EL (cell line): ENCODE data around the gene SERPINA10.
"Not testable (repeated sequence)": the region's sequence is repeated elsewhere in the genome, so short reads cannot be mapped to it uniquely, and the experiment has no call there.

Source experiments
- DNase-seq: peaks from one replicate; pipeline ENCODE4 v3.0.0-alpha.2; 2016

The SERPINA10 gene

DNA sequence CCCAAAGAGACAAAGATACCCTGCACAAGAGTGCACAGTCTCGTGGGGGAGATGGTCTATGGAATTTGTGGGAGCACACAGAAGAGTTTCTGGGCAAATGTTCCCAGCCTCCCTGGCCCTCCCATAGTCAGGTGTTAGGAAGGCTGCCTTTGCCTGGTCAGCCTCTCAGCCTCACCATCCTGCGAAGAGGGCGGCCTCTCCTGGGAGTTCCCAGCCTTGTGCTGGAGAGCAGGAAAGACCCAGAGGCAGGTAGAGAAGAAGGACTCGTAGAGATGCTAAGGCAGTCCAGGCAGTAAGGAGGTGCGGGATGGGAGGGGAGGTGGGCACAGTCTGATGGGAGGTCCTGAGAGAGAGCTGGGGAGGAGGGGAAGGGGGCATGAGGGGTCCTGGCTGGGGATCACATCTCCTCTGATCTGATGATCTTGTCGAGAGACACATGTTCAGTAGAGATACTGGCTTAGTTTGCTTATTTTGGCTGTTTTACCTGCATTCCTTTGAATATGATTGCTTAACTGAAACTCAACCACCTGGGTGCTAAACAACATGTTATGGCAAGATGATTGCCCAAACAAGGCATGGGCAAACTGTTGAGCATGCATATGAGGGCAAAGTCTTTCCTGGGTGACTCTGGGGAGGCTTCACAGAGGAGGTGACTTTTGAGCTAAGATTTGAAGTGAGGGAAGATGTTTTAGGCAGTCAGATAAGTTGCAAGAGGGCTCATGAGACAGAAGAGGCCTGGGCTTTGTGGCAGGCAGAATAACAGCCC, 19.6 kb upstream of the SERPINA10 start:
- no peak for DNase-seq

DNA sequence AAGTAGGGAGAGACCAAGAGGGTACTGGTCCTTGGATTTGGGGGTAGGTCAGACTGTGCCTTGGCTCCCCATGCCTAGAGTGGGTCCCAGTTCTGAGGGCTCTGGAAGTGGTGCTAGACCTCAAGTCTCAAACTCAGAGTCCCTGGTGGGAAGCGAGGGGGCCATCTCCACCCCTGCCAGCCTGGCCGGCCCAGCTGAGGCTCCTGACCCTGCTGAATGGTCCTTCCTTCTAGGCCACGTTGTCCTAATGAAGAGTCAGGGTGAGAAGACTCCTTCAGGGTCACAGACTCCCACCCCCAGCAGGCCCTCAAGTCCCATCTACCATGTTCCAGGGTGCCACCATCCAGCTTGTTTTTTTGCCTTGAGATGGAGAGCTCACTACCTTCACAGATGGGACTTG, 17.2 kb upstream of the SERPINA10 start:
- DNase-seq = no peak

DNA sequence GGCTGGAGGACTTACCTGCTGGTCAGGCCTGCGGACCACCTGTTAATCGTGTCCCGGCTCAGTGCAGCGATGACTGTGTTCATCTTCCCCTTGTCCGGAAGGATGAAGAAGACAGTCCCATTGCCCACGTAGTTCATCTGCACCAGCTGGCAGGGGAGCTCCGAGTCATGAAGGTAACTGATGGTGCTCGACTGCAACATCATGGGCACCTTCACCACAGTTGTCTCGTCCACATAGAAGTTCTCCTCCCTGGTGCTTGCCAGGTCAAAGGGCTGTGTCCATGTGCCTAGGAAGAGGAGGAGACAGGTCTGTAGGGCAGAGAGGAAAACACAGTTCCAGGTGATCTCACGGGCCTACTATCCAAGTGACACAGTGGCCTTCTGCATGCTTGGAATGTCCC, 16.7 kb upstream of the SERPINA10 start:
- no peak for DNase-seq

DNA sequence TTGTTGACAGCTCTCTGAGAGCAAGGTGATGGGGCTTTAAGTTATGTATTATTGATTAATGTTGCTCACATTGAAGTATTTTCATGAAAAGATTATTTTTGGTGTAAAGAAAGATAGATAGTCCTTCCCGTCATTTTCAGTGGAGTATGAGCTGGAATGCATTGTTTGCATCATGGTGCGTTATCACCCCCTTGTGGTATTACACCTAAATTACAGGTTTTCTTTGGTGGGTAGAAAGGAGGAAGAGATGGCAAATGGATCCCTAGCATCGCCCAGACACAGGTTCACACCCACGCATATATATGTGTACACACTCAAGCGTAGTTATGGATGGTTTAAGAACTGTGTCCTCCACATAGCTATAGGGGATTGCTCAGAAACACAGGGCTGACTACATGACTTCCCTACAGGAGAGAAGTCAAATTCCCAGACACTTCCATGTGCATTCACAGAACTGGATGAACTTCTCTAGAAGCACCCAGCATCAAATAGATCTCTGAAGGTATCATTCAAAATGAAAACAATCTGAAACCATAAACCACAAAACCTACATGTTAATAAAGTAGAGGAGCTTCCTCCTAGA, 14.4 kb upstream of the SERPINA10 start:
- DNase-seq = peak; percentile 13

DNA sequence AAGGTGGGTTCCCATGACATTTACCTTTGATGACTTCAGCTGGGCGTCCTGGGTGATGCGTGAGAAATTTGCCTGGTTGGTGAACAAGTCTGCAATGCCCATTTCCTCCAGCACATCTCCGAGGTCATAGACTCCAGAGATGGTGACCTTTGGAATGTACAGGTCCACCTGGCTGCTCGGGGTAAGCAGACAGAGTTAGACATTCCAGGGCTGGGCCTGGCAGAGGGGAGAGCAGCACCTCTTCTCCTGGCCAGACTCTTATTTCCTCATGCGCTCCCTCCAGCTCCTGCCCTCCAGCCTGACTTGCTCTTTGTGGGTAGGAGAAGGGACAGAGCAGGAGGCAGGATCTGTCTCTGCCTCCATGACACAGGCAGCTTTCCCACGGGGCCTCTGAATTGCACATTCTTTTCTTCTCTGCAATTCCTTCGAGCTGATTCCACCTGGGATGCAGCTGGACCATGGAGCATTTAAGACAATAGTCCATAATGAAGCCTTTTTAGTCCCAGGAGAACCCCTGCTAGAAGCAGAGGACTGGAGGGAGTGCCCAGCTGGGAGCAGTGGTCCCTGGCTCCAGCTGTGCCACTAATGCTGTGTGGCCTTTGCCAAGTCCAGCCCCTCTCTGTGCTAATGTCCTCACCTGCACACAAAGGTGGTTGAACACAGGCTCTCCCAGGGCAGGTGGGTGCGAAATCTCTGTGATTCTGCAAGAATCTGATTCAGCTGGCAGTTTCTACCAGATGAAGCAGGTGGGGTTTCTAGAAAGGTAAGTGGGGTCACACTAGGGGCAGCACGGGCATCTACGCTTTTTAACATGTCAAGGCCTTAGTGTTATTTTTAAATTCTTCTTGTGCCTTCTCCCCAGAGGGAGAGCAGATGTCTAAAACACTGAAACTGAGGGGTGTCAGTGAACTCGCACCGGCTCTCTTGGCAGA, 13.2 kb upstream of the SERPINA10 start:
- DNase-seq = no peak

DNA sequence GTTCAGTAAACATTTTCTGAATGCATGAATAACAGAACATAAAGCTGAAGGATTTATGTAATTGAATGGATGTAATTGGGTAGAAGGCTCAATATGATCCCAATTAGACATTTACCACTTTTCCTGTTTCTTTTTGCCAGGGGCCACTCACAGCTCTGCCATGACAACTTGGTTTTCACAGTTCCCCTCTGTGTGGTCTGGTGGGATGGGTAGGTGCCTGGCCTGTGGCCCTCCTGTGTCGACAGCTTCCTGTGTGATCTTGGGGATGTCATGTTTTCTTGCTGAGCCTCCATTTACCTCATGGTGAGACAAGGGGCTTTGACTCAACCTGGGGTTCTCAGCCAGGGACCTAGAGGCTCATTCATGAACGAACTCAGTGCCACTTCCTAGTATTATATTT, 12.6 kb upstream of the SERPINA10 start:
- DNase-seq = no peak

DNA sequence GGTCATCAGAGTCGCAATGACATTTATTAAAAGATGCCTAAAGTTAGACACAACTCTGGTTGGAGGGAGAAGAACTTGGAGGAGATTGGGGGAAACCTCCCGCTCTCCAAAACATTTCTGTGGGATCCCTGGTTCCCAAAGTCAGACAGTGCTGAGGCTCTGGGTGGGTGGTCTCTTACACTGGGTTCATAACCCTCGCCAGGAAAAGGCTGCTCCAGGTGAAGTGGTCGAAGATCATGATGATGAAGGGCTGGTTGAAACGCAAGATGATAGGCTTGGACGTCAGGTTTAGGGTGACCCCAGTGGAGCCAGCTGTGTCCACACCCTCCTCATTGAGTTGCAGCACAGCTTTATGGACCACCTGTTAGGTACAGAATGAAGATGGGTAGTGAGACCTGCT, 11.2 kb upstream of the SERPINA10 start:
- DNase-seq = no peak

DNA sequence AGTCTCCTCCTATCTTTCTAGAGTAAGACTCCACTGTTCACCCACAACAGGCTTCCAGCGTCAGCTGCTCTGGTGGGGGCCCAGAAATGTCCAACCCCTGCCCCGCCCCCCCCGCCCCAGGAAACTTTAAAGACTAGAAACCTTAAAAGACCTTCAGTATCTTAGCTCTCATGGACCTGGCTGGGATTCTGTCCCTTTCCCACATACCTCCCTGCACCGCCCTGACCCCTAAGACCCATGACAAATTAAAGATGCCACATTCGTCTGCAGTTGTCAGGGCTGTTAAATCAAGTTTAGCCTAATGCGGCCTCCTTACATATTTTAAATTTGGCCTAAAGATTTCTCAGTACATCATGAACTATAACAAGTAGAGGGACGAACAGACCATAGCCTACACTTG, 10.0 kb upstream of the SERPINA10 start:
- no peak for DNase-seq

DNA sequence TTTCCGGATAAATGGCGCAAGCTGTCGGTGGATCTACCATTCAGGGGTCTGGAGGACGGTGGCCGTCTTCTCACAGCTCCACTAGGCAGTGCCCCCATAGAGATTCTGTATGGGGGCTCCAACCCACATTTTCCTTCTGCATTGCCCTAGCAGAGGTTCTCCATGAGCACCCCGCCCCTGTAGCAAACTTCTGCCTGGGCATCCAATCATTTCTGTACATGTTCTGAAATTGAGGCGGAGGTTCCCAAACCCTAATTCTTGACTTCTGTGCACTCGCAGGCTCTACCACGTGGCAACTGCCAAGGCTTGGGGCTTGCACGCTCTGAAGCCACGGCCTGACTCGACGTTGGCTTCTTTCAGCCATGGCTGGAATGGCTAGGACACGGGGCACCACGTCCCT, 5.1 kb upstream of the SERPINA10 start:
- no peak for DNase-seq

DNA sequence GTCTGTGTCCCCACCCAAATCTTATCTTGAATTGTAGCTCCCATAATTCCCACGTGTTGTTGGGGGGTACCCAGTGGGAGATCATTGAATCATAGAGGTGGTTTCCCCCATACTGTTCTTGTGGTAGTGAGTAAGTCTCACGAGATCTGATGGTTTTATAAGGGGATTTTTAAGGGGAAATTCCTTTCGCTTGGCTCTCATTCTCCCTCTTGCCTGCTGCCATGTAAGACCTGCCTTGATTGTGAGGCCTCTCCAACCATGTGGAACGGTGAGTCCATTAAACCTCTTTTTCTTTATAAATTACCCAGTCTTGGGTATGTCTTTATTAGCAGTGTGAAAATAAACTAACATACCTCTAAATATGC, 3.1 kb upstream of the SERPINA10 start:
- DNase-seq = not testable (repeated sequence)

DNA sequence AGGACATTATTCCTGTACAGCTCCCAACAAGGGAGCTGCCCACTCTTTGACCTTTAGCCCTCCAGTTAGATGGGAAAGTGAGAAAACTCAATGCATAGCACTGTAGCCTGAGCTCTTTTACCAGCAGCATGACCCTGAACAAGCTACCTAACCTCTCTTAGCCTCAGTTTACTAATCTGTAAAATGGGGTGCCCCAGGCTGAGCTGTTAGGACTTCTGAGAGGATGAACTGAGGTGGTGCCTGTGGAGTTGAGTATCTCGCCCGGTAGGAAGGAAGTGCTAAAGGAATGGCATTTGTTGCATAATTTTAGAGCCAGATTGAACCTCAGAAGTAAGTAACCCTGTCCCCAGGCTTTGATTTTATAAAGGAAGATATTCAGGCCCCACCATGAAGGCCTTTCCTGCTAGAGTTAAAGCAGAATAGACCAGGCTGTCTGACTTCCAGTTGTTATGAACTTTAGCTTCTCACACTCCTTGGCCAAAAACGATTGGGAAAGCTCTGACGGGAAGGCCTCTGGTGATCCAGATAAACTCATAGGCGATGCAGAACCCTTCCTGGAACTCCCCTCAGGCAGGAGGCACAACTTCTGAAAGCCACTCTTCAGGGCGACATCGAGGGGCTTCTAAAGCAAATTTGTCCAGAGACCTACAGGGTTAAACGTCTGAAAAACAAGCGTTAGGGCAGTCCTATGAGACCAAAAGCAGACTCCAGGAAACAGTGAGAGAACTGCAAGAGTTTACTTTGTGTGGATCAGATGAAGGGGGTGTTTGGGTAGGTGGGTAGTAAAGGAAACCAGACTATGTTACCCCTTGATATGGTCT, 2.5 kb upstream of the SERPINA10 start:
- no peak for DNase-seq

DNA sequence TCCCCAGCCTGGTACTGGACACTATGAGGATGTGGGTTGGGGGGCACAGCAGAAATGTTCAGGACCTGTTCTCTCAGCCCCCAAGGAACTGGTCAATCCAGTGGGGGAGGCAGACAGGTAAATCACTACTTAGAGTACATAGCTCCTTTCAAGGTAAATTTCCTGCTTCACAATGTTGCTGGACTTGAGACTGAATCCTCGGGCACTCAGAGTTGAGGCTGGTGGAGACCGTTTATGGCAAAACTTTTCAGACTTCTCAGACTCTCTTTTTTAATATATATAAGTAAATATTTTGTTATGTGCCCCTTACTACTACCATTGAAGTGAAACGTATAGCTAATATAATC, 483 bp upstream of the SERPINA10 start:
- DNase-seq = no peak

DNA sequence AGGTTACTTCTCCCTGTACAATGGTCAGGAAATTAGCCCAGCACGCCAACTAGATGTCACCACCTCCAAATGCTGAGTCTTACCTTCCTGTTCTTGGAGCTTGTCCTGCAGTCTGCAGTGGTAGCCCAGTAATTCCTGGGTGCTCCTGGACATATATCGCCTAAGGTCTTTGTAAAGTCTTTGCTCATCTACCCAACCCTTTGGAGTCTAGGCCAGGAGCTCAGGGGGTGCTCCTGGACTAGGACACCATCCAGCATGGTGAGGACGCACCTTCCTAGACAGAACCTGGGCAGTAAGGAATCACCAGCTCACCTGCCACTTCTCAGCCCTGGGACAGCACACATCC, 569 bp downstream of the SERPINA10 start:
- DNase-seq = no peak

DNA sequence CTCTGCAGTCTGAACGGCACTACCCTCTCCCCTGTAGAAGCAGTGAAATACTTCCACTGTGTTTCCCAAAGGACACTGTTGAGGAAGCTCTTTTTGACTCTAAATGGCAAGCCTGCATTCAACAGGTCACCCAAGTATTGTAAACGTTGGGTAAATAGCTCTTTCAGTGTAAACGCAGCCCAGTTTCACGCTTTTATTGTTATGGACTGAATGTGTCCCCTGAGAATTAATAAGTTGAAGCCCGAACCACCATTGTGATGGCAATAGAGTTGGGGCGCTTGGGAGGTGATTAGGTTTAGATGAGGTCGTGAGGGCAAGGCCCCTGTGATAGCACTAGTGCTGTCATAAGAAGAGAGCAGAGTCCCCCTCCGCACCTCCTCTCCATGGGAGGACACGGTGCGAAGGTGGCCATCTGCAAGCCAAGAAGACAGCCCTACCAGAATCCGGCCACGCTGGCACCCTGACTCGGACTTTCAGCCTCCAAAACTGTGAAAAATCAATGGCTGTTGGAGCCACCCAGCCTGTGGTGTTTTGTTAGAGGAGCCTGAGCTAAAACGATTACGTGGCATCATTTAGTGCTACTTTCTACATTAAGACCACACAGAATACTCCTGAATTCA, 1.1 kb downstream of the SERPINA10 start:
- no peak for DNase-seq

DNA sequence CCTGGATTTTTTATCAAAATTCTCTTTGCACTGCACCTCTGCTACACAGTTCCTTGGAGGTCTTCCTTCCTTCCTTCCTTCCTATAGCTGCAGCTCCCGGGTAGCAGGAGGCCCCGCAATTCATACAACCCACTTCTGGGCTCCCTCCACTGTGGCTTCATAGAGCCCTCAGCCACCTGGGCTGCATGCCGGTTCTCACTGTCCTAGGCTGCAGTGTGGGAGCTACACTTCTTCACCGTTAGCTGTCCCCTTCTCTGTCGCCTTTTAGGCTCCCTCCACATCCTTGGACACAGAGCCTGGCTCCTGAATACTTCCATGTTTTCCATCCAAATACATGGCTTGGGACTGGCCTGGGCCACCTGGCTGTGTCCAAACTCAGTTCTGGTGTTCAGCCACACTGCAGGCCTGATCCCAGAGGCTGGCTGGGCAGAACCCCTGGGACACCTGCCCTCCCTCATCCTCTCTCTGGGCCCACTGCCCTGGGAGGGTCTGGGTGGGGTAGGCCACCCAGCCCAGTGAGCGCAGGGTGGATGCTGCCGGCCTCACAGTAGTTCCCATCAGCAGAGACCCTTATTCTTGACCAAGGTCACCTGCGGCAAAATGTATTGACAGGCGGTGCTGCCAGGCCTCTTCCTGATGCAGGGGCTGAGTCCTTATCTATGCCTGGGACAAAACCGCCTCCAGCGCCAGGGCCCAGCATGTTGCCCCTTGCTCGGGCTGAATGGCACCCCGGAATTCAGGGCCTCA, 1.7 kb downstream of the SERPINA10 start:
- DNase-seq = no peak

DNA sequence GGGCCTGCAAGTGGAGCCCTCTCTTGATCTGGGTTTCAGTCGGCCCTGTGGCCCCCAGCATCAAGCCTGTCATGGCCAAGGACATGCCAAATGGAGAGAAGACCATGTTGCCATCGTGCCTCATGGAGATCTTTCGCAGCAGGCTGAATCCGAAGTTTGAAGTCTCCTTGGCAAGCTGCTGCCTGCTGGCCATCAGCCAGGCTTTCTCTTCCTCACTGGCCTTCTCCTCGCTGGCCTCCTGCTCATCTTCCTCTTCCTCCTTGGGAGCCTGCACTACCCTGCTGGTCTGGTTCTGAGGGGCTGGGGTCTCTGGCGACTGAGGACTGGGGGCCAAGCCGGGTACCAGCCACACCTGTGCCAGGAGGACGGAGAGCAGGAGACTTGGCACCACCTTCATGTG, 2.9 kb downstream of the SERPINA10 start:
- DNase-seq = no peak

DNA sequence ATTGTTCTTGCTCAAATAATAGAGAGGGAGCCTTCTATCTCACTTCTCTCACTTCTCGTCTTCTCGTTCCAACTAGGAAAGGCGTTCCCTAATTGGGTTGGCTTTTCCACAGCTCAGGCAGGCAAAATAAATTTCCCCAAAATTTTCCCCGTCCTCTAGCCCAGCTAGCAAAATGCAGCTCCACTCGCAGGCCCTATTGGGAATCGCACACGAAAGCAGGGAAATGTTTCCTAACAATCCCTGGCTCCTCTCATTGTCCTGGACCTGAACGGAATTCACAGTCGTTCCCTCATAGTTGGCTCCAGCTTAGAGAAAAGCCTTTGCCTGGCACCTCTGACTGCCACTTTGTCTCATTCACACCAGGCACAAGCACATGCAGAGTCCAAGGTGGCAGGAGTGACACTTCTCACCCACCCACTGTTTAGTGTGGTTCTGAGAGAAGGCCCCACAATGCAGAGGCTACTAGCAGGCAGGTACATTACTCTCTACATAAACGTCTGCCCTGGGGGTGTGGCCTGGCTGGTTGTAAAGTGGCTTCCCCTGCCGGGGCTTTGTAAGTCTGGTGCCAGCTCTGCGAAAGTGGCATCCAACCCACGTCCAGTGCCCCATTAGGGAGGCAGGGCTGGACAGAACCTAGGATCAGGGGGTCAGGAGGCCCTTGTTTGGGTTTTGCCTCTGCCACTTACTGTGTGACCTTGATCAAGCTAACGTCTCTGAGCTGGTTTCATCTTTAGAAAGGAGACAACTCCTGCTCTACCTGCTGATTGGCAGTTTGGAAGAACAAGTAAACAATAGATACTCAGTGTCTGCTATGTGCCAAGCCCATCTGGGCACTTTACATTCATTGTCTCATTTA, 4.2 kb downstream of the SERPINA10 start:
- no peak for DNase-seq

DNA sequence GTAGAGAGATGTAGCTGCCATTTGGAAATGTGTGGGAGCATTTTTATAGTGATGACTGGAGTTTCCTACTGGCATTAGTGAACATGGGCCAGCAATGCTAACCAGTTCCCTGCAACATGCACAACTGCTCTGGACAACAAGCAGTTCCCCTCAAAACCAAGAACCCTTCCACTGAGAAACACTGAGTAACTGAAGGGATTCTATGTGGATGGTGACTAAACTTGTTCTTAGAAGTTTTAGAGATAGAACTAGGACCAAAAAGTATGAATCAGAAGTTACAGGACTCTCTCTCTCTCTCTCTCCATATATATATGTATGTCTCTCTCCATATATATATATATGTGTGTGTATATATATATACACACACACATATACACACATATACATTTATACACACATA, 7.9 kb downstream of the SERPINA10 start:
- DNase-seq = no peak

DNA sequence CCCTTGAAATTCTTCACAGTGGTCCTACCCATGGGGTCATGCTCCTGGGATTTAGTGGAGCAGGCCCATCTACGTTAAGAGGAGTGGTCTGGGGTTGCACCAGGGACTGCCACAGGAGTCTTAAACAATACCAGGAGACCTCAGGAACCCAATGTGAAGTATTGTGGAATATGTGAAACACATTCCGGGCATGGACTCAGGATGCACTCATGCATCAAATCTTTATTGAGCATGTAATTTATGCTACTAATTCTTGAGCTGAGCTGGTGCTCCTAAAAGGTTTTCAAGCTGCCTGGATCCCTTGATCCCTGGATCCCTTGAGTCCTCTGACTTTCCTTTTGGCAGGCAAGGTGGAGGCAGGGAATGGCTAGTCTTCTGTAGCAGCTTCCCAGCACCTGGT, 8.8 kb downstream of the SERPINA10 start:
- DNase-seq = no peak

DNA sequence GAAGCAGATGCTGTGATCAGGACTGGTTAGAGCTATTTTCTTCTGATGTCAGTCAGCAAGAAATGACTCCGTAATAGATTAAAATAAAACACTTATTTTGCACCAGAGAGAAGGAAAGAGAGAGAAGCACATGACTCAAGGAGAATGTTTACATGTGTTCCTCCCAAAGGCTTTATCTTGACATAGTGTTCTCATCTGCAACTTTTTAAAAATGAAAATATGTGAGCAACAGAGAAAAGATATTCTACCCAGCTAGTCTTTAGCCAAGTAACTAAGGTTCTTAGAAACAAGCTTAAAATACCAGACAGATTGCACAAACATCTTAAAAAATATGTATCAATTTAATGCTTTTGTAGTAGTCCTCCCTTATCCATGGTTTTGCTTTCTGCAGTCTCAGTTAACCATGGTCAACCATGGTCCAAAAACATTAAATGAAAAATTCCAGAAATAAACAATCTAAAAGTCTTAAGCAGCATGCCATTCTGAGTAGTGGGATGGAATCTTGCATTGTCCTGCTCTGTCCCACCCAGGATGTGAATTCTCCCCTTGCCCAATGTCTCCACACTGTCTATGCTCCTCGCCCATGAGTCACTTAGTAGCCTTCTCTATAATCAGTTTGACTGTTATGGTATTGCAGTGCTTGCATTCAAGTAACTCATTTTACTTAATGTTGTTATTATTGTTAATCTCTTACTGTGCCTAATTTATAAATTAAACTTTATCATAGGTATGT, 9.9 kb downstream of the SERPINA10 start:
- no peak for DNase-seq
